Rectal smooth muscle tissue (tissue), 1 donor: ENCODE data around the gene SCT.

ENCODE experiments used
- H3K27ac ChIP-seq: one replicate; pipeline ENCODE4 v1.7.0; 2013; ENCODE audit warnings: low read depth, low read length, inconsistent platforms
- H3K27me3 ChIP-seq: one replicate; pipeline ENCODE4 v1.7.0; 2013; ENCODE audit warnings: low read length; ENCODE audit not compliant: control insufficient read depth, insufficient read depth
- H3K36me3 ChIP-seq: one replicate; pipeline ENCODE4 v1.7.0; 2013; ENCODE audit warnings: low read length; ENCODE audit not compliant: control insufficient read depth, insufficient read depth
- H3K4me1 ChIP-seq: one replicate; pipeline ENCODE4 v1.7.0; 2013; ENCODE audit warnings: low read length; ENCODE audit not compliant: control insufficient read depth, insufficient read depth
- H3K4me3 ChIP-seq: one replicate; pipeline ENCODE4 v1.7.0; 2013; ENCODE audit warnings: low read length
- H3K9ac ChIP-seq: one replicate; pipeline ENCODE4 v1.7.0; 2013; ENCODE audit warnings: low read length

Gene SCT

GRCh38 chr11:640021-640706, 13.2 kb upstream of the SCT start:
- H3K36me3 ChIP-seq: no peaks in the 10 kb centered on the region
- H3K4me1 ChIP-seq: peaks cover 2% of the 10 kb centered on the region

DNA sequence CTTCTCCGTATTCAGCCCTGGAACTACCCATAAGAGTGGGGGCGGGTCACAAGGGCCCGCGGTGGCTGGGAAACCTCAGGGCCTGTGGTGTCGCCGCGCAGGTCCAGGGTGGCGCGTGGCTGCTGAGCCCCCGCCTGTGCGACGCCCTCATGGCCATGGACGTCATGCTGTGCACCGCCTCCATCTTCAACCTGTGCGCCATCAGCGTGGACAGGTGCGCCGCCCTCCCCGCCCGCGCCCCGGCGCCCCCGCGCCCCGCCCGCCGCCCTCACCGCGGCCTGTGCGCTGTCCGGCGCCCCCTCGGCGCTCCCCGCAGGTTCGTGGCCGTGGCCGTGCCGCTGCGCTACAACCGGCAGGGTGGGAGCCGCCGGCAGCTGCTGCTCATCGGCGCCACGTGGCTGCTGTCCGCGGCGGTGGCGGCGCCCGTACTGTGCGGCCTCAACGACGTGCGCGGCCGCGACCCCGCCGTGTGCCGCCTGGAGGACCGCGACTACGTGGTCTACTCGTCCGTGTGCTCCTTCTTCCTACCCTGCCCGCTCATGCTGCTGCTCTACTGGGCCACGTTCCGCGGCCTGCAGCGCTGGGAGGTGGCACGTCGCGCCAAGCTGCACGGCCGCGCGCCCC, 12.5 kb upstream of the SCT start:
- Histone ChIP-seq H3K4me1 (peaks cover 2% of the 10 kb centered on the region), H3K36me3 (no peaks in the 10 kb centered on the region), H3K9ac (no peak overlapping the region), H3K27ac (no peak overlapping the region), H3K4me3 (no peak overlapping the region), H3K27me3 (peaks cover 21% of the 10 kb centered on the region)

More at GRCh38 chr11:640021-640706, 13.2 kb upstream of the SCT start:
- H3K27ac ChIP-seq: no peak overlapping the region
- H3K4me3 ChIP-seq: no peak overlapping the region
- H3K9ac ChIP-seq: no peak overlapping the region
- peaks cover 21% of the 10 kb centered on the region for H3K27me3 ChIP-seq

DNA sequence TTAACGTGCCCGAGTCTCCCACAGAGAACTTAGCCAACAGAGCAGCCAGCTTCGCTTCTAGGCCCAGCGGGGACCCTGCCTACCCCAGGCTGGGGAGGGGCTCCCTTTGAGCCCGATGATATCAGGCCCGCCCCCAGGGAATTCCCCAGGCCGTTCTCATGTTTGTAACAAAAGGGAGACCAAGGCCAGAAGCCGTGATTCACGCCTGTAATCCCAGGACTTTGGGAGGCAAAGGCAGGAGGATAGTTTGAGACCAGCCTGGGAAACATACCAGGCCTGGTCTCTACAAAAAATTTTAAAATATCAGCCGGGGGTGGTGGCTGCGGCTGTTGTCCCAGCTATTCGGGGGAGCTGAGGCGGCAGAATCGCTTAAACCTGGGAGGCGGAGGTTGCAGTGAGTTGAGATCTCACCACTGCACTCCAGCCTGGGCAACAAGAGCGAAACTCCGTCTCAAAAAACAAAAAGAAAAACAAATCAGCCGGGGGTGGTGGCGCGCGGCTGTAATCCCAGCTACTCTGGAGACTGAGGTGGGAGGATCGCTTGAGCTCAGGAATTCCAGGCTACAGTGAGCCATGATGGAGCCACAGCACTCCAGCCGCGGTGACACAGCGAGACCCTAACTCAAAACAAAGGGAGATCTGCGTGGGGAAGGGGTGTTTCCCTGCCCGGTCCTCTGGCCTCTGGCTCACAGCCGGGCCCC, 11.8 kb upstream of the SCT start:
- Histone ChIP-seq H3K27ac (no peak overlapping the region), H3K27me3 (peaks cover 21% of the 10 kb centered on the region), H3K4me3 (no peak overlapping the region), H3K36me3 (no peaks in the 10 kb centered on the region), H3K9ac (no peak overlapping the region), H3K4me1 (peaks cover 2% of the 10 kb centered on the region)

DNA sequence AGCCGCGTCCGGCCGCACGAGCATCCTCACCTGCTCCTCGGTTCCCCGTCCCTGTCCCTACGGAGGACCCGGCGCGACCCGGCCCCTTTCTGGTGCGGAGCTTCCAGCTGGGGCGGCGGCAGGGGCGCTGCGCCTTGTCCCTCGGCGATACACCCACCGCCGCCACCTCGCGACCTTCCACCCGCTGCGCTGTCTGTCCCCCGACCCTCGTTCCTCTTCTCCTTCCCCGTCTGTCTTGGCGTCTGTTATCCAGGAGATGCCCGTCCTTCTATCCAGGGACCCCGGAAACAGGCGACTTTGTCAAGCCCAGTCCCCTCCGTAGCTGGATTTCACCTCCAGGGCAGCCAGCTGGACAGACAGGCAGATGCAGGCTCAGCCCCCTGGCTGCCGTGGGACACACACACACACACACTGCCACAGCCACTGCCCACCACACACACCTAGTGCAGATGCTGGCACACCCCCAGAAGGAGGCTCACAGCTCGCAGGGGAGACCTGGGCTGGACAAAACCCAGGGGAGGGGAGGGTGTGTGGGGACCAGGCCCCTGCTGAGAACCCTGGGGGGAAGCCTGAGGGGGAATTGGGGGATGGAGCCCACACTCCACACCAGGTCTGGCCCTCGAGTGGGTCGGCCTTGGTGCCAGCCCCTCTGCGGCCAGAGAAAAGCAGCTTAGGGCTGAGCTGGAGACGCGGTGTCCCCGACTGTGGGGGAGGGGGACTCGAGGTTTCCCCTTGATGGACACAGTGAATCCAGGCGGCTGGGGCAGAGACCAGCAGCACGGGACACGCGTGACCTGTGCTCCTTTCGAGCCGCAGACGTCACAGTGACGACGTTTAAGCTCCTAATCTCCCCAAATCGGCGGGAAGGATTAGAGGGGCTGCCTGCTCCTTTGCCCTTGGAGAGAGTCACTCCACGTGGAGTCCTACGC, 10.9 kb upstream of the SCT start:
- H3K9ac ChIP-seq: no peak overlapping the region
- H3K27ac ChIP-seq: no peak overlapping the region
- no peaks in the 10 kb centered on the region for H3K36me3 ChIP-seq
- H3K4me3 ChIP-seq: no peak overlapping the region
- peaks cover 21% of the 10 kb centered on the region for H3K27me3 ChIP-seq
- H3K4me1 ChIP-seq: peaks cover 2% of the 10 kb centered on the region

DNA sequence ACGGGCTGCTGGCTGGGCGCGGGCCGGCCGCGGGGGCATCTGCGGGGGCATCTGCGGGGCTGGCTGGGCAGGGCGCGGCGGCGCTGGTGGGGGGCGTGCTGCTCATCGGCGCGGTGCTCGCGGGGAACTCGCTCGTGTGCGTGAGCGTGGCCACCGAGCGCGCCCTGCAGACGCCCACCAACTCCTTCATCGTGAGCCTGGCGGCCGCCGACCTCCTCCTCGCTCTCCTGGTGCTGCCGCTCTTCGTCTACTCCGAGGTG, 10.3 kb upstream of the SCT start:
- Histone ChIP-seq H3K27ac (no peak overlapping the region), H3K36me3 (no peaks in the 10 kb centered on the region), H3K4me3 (no peak overlapping the region), H3K9ac (no peak overlapping the region), H3K27me3 (peaks cover 21% of the 10 kb centered on the region), H3K4me1 (peaks cover 2% of the 10 kb centered on the region)

GRCh38 chr11:636511-637332, 9.7 kb upstream of the SCT start, which contains the start of gene DRD4:
DRD4 (plus strand) TSS chr11:637269; CDS start chr11:637305, 36 bp downstream.
- Histone ChIP-seq H3K9ac (no peak within 1 kb of the TSS), H3K27me3 (peaks cover 21% of the 10 kb centered on the region), H3K4me3 (no peak within 1 kb of the TSS), H3K4me1 (peaks cover 2% of the 10 kb centered on the region), H3K27ac (no peak within 1 kb of the TSS), H3K36me3 (no peaks in the 10 kb centered on the region)

DNA sequence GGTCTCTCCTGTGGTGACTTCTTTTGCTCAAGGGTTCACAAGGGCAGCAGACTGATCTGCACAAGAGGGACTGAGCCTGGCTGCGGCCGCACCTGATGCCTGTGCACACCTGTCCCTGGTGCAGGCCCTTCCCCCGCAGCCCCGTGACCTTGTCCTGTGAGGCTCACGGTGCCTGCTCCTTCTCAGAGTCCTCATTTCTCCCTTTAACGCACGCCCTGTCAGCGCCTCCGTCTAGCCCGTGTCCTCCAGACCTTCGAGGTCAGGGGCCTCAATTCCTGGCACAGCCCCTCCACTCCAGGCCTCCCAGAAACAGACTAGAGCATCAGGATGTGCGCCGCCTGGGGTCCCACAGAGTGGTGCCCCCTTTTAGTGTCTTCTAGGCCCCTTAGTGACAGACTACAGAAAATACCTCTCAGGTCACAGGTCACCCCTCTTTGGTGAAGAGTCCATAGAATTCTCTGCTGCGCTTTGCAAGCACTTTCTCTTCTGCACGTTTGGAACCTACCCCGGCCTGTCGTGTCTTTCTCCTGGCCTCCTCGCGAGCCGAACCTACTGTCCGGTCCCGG, 9.0 kb upstream of the SCT start:
- H3K9ac ChIP-seq: no peak overlapping the region
- H3K4me1 ChIP-seq: peaks cover 2% of the 10 kb centered on the region
- H3K27ac ChIP-seq: no peak overlapping the region
- peaks cover 21% of the 10 kb centered on the region for H3K27me3 ChIP-seq
- no peaks in the 10 kb centered on the region for H3K36me3 ChIP-seq
- no peak overlapping the region for H3K4me3 ChIP-seq

DNA sequence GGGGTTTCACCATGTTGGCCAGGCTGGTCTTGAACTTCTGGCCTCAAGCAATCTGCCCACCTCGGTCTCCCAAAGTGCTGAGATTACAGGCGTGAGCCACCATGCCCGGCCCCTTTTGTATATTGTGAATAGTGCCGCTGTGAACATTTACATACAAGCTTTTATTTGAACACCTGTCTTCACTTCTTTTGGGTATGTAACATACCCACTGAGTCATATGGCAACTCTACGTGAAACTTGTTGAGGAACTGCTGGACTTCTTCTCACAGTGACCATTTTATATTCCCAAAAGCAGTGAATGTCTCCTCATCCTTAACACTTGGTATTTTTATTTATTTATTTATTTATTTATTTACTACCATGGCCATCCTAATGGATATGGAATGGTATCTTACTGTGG, 3.9 kb upstream of the SCT start:
- Histone ChIP-seq H3K9ac (no peak overlapping the region), H3K27me3 (no peaks in the 10 kb centered on the region), H3K36me3 (no peaks in the 10 kb centered on the region), H3K4me3 (no peak overlapping the region), H3K27ac (no peak overlapping the region), H3K4me1 (no peaks in the 10 kb centered on the region)

DNA sequence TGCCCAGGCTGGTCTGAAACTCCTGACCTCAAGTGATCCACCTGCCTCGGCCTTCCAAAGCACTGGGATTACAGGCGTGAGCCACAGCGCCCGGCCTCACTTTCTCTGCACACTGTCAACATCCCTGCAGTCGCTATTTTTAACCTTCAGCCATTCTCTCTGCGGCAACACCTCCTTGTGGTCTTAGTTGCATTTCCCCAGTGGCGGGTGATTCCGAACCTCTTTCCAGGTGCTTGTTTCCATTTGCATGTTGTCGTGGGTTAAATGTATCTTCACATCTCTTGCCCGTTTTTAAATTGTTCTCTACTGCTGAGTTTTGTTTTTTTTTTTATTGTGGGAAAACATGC, 2.2 kb upstream of the SCT start:
- Histone ChIP-seq H3K4me1 (no peaks in the 10 kb centered on the region), H3K36me3 (no peaks in the 10 kb centered on the region), H3K9ac (no peak overlapping the region), H3K27me3 (no peaks in the 10 kb centered on the region), H3K27ac (no peak overlapping the region), H3K4me3 (no peak overlapping the region)

- no peak overlapping the region for H3K27ac ChIP-seq
- H3K36me3 ChIP-seq: no peaks in the 10 kb centered on the region
- no peaks in the 10 kb centered on the region for H3K4me1 ChIP-seq
- H3K27me3 ChIP-seq: no peaks in the 10 kb centered on the region
- no peak overlapping the region for H3K9ac ChIP-seq
- H3K4me3 ChIP-seq: no peak overlapping the region
Measured at GRCh38 chr11:628056-628455, 1.1 kb upstream of the SCT start.

DNA sequence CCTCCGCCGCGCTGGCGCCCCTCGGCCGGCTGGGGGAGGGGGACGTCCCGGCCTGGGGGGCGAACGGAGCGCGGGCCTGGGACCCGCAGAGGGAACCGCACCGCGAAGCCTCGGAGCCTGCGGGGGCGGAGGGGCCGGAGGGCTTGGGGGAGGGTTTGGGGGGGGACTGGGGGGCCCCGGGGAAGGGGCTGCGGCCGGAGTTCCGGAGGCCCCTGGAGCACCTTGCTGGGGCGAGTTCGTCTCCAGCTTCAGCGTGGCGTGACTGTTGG, 261 bp upstream of the SCT start:
- Histone ChIP-seq H3K4me3 (no peak overlapping the region), H3K27ac (no peak overlapping the region), H3K9ac (no peak overlapping the region), H3K36me3 (no peaks in the 10 kb centered on the region), H3K4me1 (no peaks in the 10 kb centered on the region), H3K27me3 (no peaks in the 10 kb centered on the region)
